Urinary bladder (tissue), 4 donors: ENCODE measurements around the gene CRYBA2. TPM values are rescaled to one million over a fixed set of nuclear protein-coding genes. Genes with fewer than 3 reads are reported as not detected.

Experiments used
- DNase-seq: peaks from one replicate; pipeline ENCODE4 v3.0.0-alpha.2; 2015; ENCODE audit errors: extremely low spot score
- H3K27ac ChIP-seq: one replicate; pipeline ENCODE4 v1.5.1; 2013; ENCODE audit warnings: low read depth, mild to moderate bottlenecking, moderate library complexity
- H3K36me3 ChIP-seq: one replicate; pipeline ENCODE4 v1.6.1; 2013; ENCODE audit warnings: mild to moderate bottlenecking, moderate library complexity; ENCODE audit not compliant: insufficient read depth
- H3K4me1 ChIP-seq: one replicate; pipeline ENCODE4 v1.6.1; 2013; ENCODE audit warnings: mild to moderate bottlenecking, moderate library complexity; ENCODE audit not compliant: insufficient read depth
- H3K4me3 ChIP-seq: one replicate; pipeline ENCODE4 v1.5.1; 2013; ENCODE audit warnings: low read depth, low read length
- WGBS: extraction: QIAGEN DNeasy Blood & Tissue Kit; methylation state at CpG from one replicate; pipeline ENCODE4 v1.1.7; 2013; 5-methylcytosine and 5-hydroxymethylcytosine counted together
- polyA plus RNA-seq: library from polyadenylated mRNA; stranded (reverse); fragments of 200-250 nt; gene quantifications from one replicate; pipeline ENCODE4 v1.2.3, GENCODE V29; 2013
- total RNA-seq: library from RNA; depleted of rRNA; stranded (reverse); fragments of >200 nt; gene quantifications from one replicate; pipeline ENCODE4 v1.2.3, GENCODE V29; 2014
- donor health status: healthy with polysubstance abuse.
- donor health status: healthy.

The CRYBA2 gene
- total RNA-seq (not detected), polyA plus RNA-seq (not detected)

GRCh38 chr2:218993345-218994315 is at the start of gene CRYBA2:
CRYBA2 (minus strand) TSS chr2:218993422; CDS start chr2:218993176, 246 bp downstream.
- Histone ChIP-seq H3K36me3 (no peaks in the 10 kb centered on the region), H3K4me1 (no peaks in the 10 kb centered on the region), H3K27ac (no peak within 1 kb of the TSS), H3K4me3 (peak within 1 kb of the TSS; percentile 41)
- DNase-seq: no peak
- under 1% methylated on average over 88 of the region's 88 CpGs for WGBS

- Histone ChIP-seq H3K4me3 (no peak overlapping the region), H3K36me3 (no peaks in the 10 kb centered on the region), H3K4me1 (no peaks in the 10 kb centered on the region), H3K27ac (no peak overlapping the region)
- DNase-seq: no peak
- 74% methylated on average over 2 of the region's 2 CpGs for WGBS
Observed at GRCh38 chr2:219042750-219043149, 49.5 kb upstream of the CRYBA2 start.

GRCh38 chr2:219042157-219042556 is 48.9 kb upstream of the CRYBA2 start:
- no peaks in the 10 kb centered on the region for H3K4me1 ChIP-seq
- H3K36me3 ChIP-seq: no peaks in the 10 kb centered on the region
- no peak overlapping the region for H3K27ac ChIP-seq
- H3K4me3 ChIP-seq: no peak overlapping the region
- 68% methylated on average over 4 of the region's 4 CpGs for WGBS
- DNase-seq: no peak

GRCh38 chr2:219041252-219041651 is 48.0 kb upstream of the CRYBA2 start, which contains the start of gene CFAP65:
CFAP65 (minus strand) TSS chr2:219041516; CDS start chr2:219039048, 2,468 bp downstream.
- Histone ChIP-seq H3K27ac (no peak within 1 kb of the TSS), H3K36me3 (no peaks in the 10 kb centered on the region), H3K4me3 (no peak within 1 kb of the TSS), H3K4me1 (no peaks in the 10 kb centered on the region)
- WGBS: 1% methylated on average over 21 of the region's 21 CpGs
- no peak for DNase-seq

GRCh38 chr2:219038600-219038999 is 45.4 kb upstream of the CRYBA2 start:
- DNase-seq: no peak
- Histone ChIP-seq H3K4me1 (no peaks in the 10 kb centered on the region), H3K27ac (no peak overlapping the region), H3K4me3 (no peak overlapping the region), H3K36me3 (no peaks in the 10 kb centered on the region)
- 16% methylated on average over 1 of the region's 1 CpG for WGBS

GRCh38 chr2:219037783-219038499 is 44.7 kb upstream of the CRYBA2 start:
- no peaks in the 10 kb centered on the region for H3K4me1 ChIP-seq
- WGBS: 58% methylated on average over 8 of the region's 8 CpGs
- H3K36me3 ChIP-seq: no peaks in the 10 kb centered on the region
- H3K27ac ChIP-seq: no peak overlapping the region
- no peak overlapping the region for H3K4me3 ChIP-seq
- DNase-seq: no peak

DNA sequence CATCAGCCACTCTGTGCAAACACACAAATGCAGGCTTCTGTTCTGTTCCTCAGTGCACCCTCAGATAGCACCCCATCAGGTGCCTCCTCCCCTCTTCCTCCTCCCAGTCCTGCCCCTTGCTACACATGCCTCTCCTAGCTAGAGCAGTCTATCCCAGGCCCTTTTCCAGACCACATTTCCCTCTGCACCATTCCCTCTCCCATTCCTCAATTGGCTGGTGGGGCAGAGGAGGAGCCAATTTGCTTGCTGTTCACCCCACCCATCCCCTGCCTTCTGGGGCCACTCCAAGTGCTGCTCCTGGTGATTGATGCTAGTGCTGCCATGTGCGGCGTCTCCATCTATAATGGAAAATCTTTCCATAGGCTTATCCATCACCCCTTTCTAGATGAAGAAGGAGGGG is 42.7 kb upstream of the CRYBA2 start:
- no peak for DNase-seq
- no peaks in the 10 kb centered on the region for H3K36me3 ChIP-seq
- no peak overlapping the region for H3K4me3 ChIP-seq
- H3K4me1 ChIP-seq: no peaks in the 10 kb centered on the region
- WGBS: 79% methylated on average over 2 of the region's 2 CpGs
- H3K27ac ChIP-seq: no peak overlapping the region

DNA sequence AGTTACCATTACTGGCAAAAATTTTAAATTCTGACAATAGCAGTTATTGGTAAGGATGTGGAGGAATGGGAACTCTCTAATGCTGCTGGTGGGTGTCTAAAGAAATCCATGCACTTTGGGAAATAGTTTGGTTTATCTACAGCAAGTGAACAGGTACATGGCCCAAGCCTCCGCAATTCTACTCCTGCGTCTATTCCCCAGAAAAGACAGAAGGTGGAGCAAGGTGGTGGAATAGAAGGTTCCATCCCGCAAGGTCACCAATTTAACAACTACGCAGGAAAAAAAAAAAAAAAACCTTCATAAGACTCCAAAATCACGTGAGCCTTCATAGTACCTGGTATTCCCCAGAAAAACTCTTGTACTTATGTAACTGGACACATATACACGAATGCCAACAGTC is 41.6 kb upstream of the CRYBA2 start:
- DNase-seq: no peak
- no peak overlapping the region for H3K27ac ChIP-seq
- H3K4me1 ChIP-seq: no peaks in the 10 kb centered on the region
- WGBS: 50% methylated on average over 6 of the region's 6 CpGs
- H3K4me3 ChIP-seq: no peak overlapping the region
- H3K36me3 ChIP-seq: no peaks in the 10 kb centered on the region

- no peak for DNase-seq
- H3K36me3 ChIP-seq: no peaks in the 10 kb centered on the region
- H3K4me3 ChIP-seq: no peak overlapping the region
- no peak overlapping the region for H3K27ac ChIP-seq
- no peaks in the 10 kb centered on the region for H3K4me1 ChIP-seq
- 74% methylated on average over 23 of the region's 23 CpGs for whole genome bisulfite sequencing
Observed at GRCh38 chr2:219032051-219032745, 39.0 kb upstream of the CRYBA2 start.

GRCh38 chr2:219031005-219031738 is 38.0 kb upstream of the CRYBA2 start:
- WGBS: 67% methylated on average over 21 of the region's 21 CpGs
- Histone ChIP-seq H3K4me1 (no peaks in the 10 kb centered on the region), H3K36me3 (no peaks in the 10 kb centered on the region), H3K4me3 (no peak overlapping the region), H3K27ac (no peak overlapping the region)
- no peak for DNase-seq

DNA sequence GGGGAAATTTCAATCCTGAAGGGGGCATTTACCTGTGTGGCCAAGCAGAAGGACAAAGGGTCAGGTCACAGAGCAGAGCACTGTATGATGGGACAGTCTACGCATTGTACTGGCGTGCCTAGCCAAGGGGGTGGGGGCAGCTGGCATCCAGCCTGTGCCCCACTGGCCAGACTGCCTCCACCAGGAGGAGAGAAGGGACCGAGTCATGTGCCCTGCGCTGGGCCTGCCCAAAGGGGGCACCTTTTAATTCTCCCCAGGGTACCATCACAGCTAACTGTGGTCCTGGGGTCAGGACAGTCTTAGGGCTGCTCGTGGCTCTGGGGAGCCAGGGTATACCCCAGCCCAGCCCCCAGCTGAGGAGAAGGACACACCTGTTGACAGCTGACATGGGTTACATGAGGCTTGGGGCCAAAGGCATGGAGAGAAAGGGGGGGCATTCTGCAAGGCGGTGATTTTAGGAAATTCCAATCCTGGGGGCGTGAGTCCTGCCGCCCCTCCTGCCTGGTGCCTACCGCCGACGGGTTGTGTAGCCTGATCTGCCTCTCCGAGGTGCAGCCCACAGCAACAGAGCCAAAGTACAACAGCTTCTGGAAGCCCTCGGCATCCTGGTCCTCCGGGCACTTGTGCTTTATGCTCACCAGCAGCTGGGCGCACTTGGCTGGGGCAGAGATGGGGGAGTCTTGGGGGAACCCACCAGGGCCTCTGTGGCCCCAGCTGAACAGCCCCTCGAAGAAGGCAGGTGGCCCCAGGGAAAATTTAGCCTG is 37.1 kb upstream of the CRYBA2 start:
- no peak overlapping the region for H3K4me3 ChIP-seq
- H3K4me1 ChIP-seq: no peaks in the 10 kb centered on the region
- H3K36me3 ChIP-seq: no peaks in the 10 kb centered on the region
- H3K27ac ChIP-seq: no peak overlapping the region
- no peak for DNase-seq
- 78% methylated on average over 16 of the region's 16 CpGs for WGBS

DNA sequence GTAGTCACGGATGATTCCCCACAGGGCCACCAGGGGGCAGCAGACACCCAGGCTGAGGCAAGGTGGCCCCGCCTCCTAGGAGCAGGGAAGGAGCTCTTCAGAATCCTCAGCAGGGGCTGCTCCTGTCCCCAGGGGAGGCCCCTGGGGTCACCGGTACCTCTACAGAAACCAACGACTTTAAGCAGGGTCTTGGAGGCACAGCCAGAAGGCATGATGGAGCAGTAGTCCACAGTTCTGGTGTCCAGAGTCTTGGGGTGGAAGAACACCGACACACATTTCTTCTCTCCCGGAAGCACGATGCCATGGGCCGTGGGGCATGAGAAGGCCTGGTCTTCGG is 36.6 kb upstream of the CRYBA2 start:
- Histone ChIP-seq H3K27ac (no peak overlapping the region), H3K4me3 (no peak overlapping the region), H3K4me1 (no peaks in the 10 kb centered on the region), H3K36me3 (no peaks in the 10 kb centered on the region)
- peak; percentile 15 for DNase-seq
- 37% methylated on average over 9 of the region's 9 CpGs for WGBS
